AG09319 (cell line): ENCODE results near the gene CHERP.

Experiments used
- DNase-seq: peaks from one replicate; pipeline ENCODE4 v3.0.0-alpha.2; 2010; ENCODE audit warnings: low read depth; ENCODE audit errors: extremely low read depth
- TF ChIP-seq, protein P1 (sequence below): IDR thresholded peaks from 2 replicates; pipeline ENCODE4 v1.5.1; 2011; ENCODE audit warnings: low read depth, mild to moderate bottlenecking, inconsistent platforms, low read length, moderate library complexity

CHERP gene

DNA sequence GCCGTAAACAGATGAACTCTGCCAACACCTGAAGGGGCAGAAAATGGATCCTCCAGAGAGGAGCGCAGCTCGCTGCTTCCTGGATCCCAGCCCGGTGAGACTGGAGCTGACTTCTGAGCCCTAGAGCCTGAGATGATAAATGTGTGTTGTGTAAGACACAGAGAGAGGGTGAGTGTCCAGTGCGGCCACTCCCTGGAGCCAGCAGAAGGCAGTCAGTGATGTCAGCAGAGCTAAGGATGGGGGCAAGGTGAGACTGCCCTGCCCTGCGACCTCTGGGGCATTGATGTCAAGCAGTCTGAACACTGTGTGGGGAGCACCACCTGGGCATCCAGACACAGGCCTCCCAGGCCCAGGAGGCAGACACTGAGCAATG is 39.7 kb upstream of the CHERP start:
- DNase-seq, result no peak
- TF ChIP-seq, protein P1, sequence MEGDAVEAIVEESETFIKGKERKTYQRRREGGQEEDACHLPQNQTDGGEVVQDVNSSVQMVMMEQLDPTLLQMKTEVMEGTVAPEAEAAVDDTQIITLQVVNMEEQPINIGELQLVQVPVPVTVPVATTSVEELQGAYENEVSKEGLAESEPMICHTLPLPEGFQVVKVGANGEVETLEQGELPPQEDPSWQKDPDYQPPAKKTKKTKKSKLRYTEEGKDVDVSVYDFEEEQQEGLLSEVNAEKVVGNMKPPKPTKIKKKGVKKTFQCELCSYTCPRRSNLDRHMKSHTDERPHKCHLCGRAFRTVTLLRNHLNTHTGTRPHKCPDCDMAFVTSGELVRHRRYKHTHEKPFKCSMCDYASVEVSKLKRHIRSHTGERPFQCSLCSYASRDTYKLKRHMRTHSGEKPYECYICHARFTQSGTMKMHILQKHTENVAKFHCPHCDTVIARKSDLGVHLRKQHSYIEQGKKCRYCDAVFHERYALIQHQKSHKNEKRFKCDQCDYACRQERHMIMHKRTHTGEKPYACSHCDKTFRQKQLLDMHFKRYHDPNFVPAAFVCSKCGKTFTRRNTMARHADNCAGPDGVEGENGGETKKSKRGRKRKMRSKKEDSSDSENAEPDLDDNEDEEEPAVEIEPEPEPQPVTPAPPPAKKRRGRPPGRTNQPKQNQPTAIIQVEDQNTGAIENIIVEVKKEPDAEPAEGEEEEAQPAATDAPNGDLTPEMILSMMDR, result no peak

DNA sequence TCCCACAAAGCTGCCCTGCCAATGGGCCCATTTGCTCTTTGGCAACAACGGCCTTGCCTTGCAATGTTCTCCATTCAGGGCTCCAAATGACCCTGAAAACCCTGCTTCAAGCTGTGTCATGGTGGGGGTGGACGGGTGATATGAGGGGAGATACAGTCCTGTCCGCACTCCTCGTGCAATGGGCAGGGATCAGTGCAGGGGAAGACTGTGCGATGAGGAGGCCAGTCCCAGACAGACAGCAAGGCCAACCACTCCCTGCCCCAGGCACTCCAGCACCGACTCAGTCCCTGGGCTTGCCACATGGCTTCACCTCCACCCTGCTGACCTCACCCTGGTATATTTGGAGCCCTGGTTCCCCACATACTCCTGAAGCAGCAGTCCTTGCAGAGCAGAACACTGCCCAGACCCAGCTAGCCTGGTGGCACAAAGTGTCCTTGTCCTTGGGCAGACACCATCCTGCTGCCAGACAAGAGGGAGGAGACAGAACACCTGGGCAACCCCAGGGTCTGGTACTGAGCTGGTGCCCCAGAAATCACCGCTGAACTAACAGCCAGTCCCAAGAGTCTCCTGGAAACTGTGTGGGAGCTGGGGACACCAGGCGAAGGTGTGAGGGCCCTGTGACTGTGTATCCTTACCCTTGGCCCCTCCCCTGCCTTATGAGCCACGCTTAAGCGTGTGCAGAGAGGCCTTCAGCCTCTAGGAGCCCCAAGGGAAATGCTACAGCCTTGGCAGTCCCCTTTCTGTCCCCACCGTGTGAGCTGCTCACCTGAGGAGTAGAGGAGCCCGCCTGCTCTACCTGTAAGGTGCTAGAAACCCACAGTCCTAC is 39.1 kb upstream of the CHERP start:
- DNase-seq, result no peak
- TF ChIP-seq, protein P1, result no peak

DNA sequence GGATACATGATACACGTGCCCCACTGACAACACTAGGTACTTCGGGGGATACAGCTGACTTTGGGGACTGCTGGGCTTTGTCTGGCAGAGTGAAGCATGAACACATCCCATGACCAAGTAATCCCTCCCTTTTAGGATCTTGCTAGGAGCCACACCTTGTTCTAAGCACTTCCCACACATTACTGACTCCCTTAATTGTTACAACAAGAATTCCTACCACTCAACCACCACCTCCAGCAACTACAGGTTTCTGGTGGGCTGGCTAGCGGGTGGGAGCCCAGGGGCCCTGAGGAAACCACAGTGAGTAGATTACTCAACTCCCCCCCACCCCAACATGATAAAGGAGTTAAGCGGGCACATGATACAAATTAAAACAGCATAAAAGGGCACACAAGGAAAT is 37.1 kb upstream of the CHERP start:
- DNase-seq, result no peak
- TF ChIP-seq, protein P1, result no peak

DNA sequence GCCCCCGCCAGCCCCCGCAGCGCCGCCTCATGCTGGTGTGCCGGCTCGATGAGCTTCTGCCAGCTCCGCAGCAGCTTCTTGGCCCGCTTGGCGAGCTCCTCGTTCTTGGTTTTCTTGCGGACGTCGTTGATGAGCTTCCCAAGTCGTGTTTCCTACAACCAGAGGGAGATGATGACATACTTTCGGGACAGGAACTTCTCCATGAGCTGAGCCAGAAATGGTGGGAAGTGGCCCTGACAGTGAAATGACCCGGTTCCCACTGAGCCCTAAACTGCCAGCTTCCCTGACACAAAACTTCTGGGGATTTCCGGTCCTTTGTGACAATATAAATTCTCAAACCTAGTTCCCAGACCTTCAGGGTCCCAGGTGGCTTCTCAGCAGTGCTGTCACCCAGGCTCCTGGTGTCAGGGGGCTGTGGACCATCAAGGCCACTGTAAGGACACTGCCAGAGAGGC is 35.3 kb upstream of the CHERP start:
- DNase-seq, result no peak
- TF ChIP-seq, protein P1, result no peak

DNA sequence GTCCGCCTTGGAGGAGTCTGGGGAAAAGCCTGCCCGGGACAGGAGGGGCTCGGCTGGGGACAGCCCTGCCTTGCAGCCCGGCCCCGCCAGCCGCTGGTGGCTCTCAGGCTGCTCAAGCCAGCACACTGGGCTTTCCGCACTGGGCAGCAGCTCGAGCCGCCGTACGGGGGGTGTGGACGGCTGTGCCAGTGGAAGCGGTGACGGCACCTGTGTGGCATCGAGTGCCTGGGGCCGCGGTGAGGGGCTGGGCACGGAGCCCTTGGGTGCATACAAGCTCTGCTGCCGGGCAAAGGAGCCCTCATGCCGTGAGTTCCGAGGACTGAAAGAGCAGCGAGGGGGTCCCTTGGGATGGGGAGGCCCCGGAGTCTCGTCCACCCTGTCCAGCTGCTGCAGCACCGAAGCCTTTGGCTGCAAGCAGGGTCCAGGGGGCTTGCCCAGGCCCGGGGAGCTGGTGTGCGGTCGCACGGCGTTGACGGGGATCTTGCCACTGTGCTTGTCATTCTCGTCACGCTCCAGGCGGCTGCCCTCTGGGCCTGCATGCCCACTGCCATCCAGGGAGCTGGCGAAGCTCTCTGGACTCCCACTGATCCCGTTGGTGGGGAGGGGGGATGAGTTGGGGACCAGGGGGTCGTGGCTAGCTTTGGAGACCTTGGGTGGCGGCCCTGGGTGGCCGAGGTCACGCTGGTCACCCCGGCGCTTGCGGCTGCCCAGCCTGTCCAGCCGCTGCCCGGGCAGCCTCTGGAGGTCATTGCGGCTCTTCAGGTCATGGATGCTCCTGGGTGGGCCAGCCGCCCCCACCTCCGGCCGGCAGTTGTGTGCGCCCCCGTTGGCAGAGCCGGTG is 34.7 kb upstream of the CHERP start:
- TF ChIP-seq, protein P1, result no peak
- DNase-seq, result no peak

DNA sequence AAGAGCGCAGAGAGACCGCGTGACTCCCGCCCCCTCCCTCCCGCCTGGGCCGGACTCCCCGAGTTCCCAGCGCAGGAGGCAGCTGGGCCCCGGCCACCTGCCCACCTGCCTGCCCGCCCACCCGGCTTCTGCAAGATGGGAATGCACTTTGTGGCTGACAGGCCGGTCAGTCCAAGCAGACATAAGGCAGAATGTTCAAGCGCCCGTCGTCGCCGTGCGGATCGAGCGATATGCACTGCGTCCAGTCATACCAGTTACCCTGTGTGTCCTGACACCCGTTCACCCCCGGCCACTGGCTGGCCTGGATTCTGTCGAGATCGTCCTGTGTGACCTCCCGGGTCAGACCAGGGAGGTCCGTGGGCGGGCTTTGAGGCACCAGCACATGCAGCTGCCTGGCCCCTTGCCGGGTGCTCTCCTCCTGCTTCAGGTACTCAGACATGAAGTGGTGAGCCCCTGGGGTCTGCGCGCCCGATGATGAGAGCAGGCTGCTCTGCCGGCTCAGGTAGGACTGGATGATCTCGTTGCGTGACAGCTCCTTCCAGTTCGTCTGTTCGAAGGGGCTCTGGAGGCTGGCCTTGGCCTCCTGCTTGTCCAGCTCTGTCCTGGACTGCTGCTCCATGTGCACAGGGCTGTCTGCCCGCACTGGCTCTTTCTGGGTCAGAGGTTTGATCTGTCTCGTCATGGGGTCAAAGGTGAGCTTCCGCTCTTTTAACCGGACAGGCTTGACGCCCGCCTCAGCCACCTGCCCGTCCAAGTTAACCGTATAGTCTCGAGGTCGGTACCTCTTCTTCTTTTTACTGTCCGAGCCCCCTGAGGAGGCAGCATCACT is 33.8 kb upstream of the CHERP start:
- TF ChIP-seq, protein P1, result no peak
- DNase-seq, result no peak

DNA sequence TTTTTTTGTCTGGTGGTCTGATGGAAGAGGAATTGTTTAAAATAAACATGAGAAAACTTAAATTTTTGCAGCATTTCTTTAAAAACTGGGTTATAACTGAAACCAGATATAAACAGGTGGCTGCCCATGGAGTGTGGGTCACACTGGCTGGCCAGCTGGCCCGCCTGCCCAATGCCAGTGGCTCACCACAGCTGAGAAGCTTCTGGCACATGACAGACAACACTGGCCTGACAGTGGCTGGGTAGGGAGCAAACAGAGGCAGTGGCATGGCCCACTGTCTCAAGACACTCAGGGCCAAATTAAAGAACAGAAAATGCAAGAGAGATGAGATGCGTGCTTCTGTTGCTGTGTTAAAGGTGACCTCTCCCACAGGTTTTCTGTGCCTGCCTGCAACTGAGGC is 33.0 kb upstream of the CHERP start:
- TF ChIP-seq, protein P1, result no peak
- DNase-seq, result no peak
